Endodermal cell (in vitro differentiated cells): ENCODE measurements around the gene PHF5A. TPM values are rescaled to one million over a fixed set of nuclear protein-coding genes. Genes with fewer than 3 reads are reported as not detected.
A peak's percentile ranks its signal among the peaks of the same experiment; 100 is the strongest.

Source experiments
- DNase-seq: peaks from one replicate; pipeline ENCODE4 v3.0.0-alpha.2; 2017
- H3K27ac ChIP-seq: 2 replicates; pipeline ENCODE4 v1.5.1; 2013; ENCODE audit warnings: mild to moderate bottlenecking, low read depth, low read length, moderate library complexity
- H3K27me3 ChIP-seq: 2 replicates; pipeline ENCODE4 v1.6.1; 2013; ENCODE audit warnings: mild to moderate bottlenecking, low read length, moderate library complexity; ENCODE audit not compliant: insufficient read depth, control insufficient read depth, poor library complexity, severe bottlenecking
- H3K36me3 ChIP-seq: 2 replicates; pipeline ENCODE4 v1.7.0; 2013; ENCODE audit warnings: mild to moderate bottlenecking, low read length, moderate library complexity; ENCODE audit not compliant: control insufficient read depth, insufficient read depth
- H3K4me1 ChIP-seq: one replicate; pipeline ENCODE4 v1.7.0; 2013; ENCODE audit warnings: low read length; ENCODE audit not compliant: control insufficient read depth, insufficient read depth
- H3K4me3 ChIP-seq: 2 replicates; pipeline ENCODE4 v1.5.1; 2013; ENCODE audit warnings: mild to moderate bottlenecking, low read length, moderate library complexity
- H3K9ac ChIP-seq: 2 replicates; pipeline ENCODE4 v1.6.1; 2013; ENCODE audit warnings: mild to moderate bottlenecking, low read length, moderate library complexity; ENCODE audit not compliant: poor library complexity, severe bottlenecking; ENCODE audit errors: extremely low read depth
- H3K9me3 ChIP-seq: 2 replicates; pipeline ENCODE4 v1.6.1; 2013; ENCODE audit warnings: mild to moderate bottlenecking, low read length, moderate library complexity; ENCODE audit not compliant: control insufficient read depth
- H3K27ac Mint-ChIP-seq: 2 replicates; pipeline ENCODE4 v1.8.0; 2020; ENCODE audit warnings: mixed read lengths
- H3K27me3 Mint-ChIP-seq: 2 replicates; pipeline ENCODE4 v1.8.0; 2021; ENCODE audit warnings: mild to moderate bottlenecking, mixed read lengths; ENCODE audit not compliant: insufficient read depth
- H3K36me3 Mint-ChIP-seq: 2 replicates; pipeline ENCODE4 v1.8.0; 2020; ENCODE audit warnings: low read depth, mixed read lengths
- H3K4me1 Mint-ChIP-seq: 2 replicates; pipeline ENCODE4 v1.8.0; 2020; ENCODE audit warnings: mixed read lengths
- H3K4me3 Mint-ChIP-seq: 2 replicates; pipeline ENCODE4 v1.8.0; 2020; ENCODE audit warnings: mild to moderate bottlenecking, moderate library complexity, mixed read lengths
- H3K9me3 Mint-ChIP-seq: 2 replicates; pipeline ENCODE4 v1.8.0; 2020; ENCODE audit warnings: mild to moderate bottlenecking, mixed read lengths
- WGBS, 2 experiments: methylation state at CpG; one replicate each; pipeline versions ENCODE4 v1.1.5 to v1.1.7; 2013; ENCODE audit warnings: missing lambda C conversion rate in 2 of 2, mixed read lengths in 1 of 2; ENCODE audit not compliant: insufficient coverage in 1 of 2, insufficient read length in 1 of 2; 5-methylcytosine and 5-hydroxymethylcytosine counted together
- total RNA-seq, 2 donors: library from RNA; stranded (reverse); fragmentation: NEBNext Ultra II Directional in 1 of 2; extraction: Animal tissue kit (Norgen Biotek cat#: 25700) in 1 of 2; gene quantifications; 2 replicates in 1 of 2; 3 replicates in 1 of 2; pipeline ENCODE4 v1.2.1, GENCODE V29; 2021
- TF ChIP-seq, protein P1 (sequence below): fragments of 200-600 bp; sonication (generic); conservative IDR thresholded peaks from 2 replicates; pipeline ENCODE4 v1.5.0; 2021; ENCODE audit warnings: antibody characterized with exemption, mild to moderate bottlenecking

Gene PHF5A
- total RNA-seq, 2 donors from 2014 or later = 71.0 to 80.8 TPM

DNA sequence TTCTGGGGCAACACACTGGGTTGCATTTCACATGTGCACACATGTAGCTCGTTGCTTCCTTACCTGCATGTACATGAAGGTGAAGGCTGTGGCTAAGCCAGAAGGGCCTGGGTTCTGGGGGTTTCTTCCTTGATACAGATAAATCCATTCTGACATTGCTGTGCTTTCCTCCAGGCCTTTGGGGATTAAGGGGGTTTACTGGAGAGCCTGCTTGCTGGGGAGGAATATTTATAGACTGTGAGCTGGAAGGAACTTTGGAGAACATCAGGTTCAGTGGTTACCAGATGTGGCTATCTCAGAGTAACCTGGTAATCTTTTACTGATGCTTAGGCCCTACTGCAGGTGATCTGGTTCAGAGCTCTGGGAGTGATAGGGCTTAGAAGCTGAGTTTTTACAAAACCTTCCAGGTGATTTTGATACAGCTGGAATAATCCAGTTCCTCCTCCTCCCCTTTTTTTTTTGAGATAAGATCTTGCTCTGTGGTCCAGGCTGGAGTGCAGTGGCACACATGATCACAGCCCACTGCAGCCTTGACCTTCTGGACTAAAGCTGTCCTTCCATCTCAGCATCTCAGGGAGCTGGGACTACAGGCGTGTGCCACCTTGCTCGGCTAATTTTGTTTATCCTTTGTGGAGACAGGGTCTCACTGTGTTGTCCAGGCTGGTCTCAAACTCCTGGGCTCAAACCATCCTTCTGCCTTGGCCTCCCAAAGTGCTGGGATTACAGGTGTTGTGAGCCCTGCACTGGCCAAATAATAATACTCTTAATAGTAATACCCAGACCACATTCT, 20.3 kb upstream of the PHF5A start:
- TF ChIP-seq, protein P1, sequence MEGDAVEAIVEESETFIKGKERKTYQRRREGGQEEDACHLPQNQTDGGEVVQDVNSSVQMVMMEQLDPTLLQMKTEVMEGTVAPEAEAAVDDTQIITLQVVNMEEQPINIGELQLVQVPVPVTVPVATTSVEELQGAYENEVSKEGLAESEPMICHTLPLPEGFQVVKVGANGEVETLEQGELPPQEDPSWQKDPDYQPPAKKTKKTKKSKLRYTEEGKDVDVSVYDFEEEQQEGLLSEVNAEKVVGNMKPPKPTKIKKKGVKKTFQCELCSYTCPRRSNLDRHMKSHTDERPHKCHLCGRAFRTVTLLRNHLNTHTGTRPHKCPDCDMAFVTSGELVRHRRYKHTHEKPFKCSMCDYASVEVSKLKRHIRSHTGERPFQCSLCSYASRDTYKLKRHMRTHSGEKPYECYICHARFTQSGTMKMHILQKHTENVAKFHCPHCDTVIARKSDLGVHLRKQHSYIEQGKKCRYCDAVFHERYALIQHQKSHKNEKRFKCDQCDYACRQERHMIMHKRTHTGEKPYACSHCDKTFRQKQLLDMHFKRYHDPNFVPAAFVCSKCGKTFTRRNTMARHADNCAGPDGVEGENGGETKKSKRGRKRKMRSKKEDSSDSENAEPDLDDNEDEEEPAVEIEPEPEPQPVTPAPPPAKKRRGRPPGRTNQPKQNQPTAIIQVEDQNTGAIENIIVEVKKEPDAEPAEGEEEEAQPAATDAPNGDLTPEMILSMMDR = no peak
- DNase-seq = no peak
- no peaks in the 10 kb centered on the region for H3K9me3 Mint-ChIP-seq
- H3K36me3 ChIP-seq = no peaks in the 10 kb centered on the region
- no peaks in the 10 kb centered on the region for H3K36me3 Mint-ChIP-seq
- no peak overlapping the region for H3K27ac Mint-ChIP-seq
- H3K9me3 ChIP-seq = no peaks in the 10 kb centered on the region
- no peaks in the 10 kb centered on the region for H3K27me3 Mint-ChIP-seq
- no peak overlapping the region for H3K4me3 ChIP-seq
- H3K27me3 ChIP-seq = no peaks in the 10 kb centered on the region
- WGBS, 2 experiments = 90 to 96% methylated on average over 3 of the region's 3 CpGs
- H3K9ac ChIP-seq = no peak overlapping the region
- H3K27ac ChIP-seq = no peak overlapping the region
- H3K4me1 Mint-ChIP-seq = peaks cover 6% of the 10 kb centered on the region
- no peak overlapping the region for H3K4me3 Mint-ChIP-seq
- no peaks in the 10 kb centered on the region for H3K4me1 ChIP-seq

DNA sequence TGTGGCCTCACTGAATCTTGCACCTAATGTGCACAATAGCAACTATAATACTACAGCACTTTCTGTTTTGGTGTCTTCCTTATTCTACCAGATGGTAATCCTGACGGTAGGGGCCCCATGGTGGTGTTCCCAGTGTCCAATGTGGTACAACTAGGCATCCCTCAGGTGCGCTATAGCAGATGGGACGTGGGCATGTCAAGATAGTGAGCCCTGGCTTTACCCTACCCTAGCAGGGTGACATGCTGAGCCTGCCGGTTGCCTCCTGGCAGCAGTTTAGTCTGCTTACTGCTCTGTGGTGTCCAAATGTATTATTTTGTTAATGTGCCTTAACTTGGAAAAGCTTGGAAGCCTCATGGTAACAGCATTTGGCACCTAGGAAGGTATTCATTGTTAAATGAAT, 19.6 kb upstream of the PHF5A start:
- Mint-ChIP-seq H3K4me3 (no peak overlapping the region), H3K4me1 (peaks cover 6% of the 10 kb centered on the region), H3K27ac (no peak overlapping the region), H3K27me3 (no peaks in the 10 kb centered on the region), H3K9me3 (no peaks in the 10 kb centered on the region), H3K36me3 (no peaks in the 10 kb centered on the region)
- Histone ChIP-seq H3K4me3 (no peak overlapping the region), H3K9ac (no peak overlapping the region), H3K27me3 (no peaks in the 10 kb centered on the region), H3K27ac (no peak overlapping the region), H3K9me3 (no peaks in the 10 kb centered on the region), H3K36me3 (no peaks in the 10 kb centered on the region), H3K4me1 (no peaks in the 10 kb centered on the region)
- TF ChIP-seq, protein P1 = no peak
- no peak for DNase-seq
- WGBS, 2 experiments = 88 to 91% methylated on average over 4 of the region's 4 CpGs

DNA sequence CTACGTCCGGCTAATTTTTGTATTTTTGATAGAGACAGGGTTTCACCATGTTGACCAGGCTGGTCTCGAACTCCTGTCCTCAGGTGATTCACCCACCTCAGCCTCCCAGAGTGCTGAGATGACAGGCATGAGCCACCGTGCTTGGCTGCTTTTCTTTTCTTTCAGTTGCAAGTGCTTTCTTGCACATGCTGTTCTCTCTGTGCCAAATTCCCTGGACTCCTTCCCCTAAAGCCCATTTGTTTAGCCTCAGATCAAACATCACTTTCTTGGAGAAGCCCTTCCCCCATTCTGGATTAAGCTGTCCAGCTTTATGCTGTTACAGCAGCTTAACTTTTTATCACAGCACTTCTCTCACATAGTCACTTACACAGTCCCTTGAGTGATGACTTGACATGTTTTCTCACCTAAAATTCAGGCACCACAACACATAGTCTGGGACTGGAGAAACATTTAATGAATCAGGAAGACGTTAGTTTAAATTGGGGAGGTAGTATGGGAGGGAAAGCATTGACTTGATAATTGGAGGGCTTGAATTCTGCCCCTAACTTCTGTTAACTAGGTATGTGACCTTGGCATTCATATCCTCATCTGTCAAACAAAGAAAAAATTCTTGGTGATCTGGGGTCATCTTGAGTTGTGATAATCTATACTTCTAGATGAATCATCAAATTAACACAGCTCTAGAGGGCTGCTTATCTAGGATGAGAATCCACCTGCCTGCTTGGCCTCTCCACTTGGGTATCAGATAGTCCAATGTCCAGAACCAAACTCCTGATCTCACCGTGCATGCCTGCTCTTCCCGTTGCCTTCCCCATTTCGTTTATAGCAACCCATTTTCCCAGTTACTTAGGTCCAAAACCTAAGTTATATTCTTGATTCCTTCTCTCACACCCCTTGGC, 18.8 kb upstream of the PHF5A start:
- H3K4me3 Mint-ChIP-seq = no peak overlapping the region
- Histone ChIP-seq H3K36me3 (no peaks in the 10 kb centered on the region), H3K4me3 (no peak overlapping the region), H3K9ac (no peak overlapping the region), H3K27ac (no peak overlapping the region), H3K27me3 (no peaks in the 10 kb centered on the region), H3K4me1 (no peaks in the 10 kb centered on the region), H3K9me3 (no peaks in the 10 kb centered on the region)
- no peaks in the 10 kb centered on the region for H3K9me3 Mint-ChIP-seq
- H3K4me1 Mint-ChIP-seq = peaks cover 6% of the 10 kb centered on the region
- peak overlapping the region; percentile 65 for H3K27ac Mint-ChIP-seq
- H3K27me3 Mint-ChIP-seq = no peaks in the 10 kb centered on the region
- no peak for DNase-seq
- WGBS, 2 experiments = 86 to 93% methylated on average over 7 to 8 of the region's 8 CpGs
- TF ChIP-seq, protein P1 = no peak
- H3K36me3 Mint-ChIP-seq = no peaks in the 10 kb centered on the region
